Prostate gland (tissue), 2 donors: ENCODE data around the gene CCL5. TPM values are rescaled to one million over a fixed set of nuclear protein-coding genes. Genes with fewer than 3 reads are reported as not detected.

Experiments used
- DNase-seq: peaks from one replicate; pipeline ENCODE4 v3.0.0-alpha.2; 2019; ENCODE audit warnings: low spot score
- H3K27ac ChIP-seq, 2 donors: fragments of 200-600 bp; sonication (generic); 2 replicates each; pipeline ENCODE4 v1.5.1; 2017 to 2019
- H3K27me3 ChIP-seq: fragments of 200-600 bp; sonication (generic); replicated peaks from 2 replicates; pipeline ENCODE4 v1.5.1; 2019; ENCODE audit not compliant: insufficient read depth
- H3K36me3 ChIP-seq, 2 donors: fragments of 200-600 bp; sonication (generic); 1 replicate in 1 of 2; 2 replicates in 1 of 2; pipeline versions ENCODE4 v1.5.1 to v1.8.1; 2017 to 2019
- H3K4me1 ChIP-seq: fragments of 200-600 bp; sonication (generic); replicated peaks from 2 replicates; pipeline ENCODE4 v1.5.1; 2019
- H3K4me3 ChIP-seq, 2 donors: fragments of 200-600 bp; sonication (generic); 2 replicates each; pipeline ENCODE4 v1.5.1; 2017 to 2019
- H3K9me3 ChIP-seq: fragments of 200-600 bp; sonication (generic); 2 replicates; pipeline ENCODE4 v1.5.1; 2017
- POLR2A ChIP-seq: fragments of 450-650 bp; IDR thresholded peaks from one replicate; pipeline ENCODE4 v1.6.1; 2016; ENCODE audit warnings: antibody characterized with exemption, mild to moderate bottlenecking
- POLR2AphosphoS5 ChIP-seq: sonication (generic); formaldehyde crosslinking; IDR thresholded peaks from one replicate; pipeline ENCODE4 v1.6.1; 2017; ENCODE audit warnings: antibody characterized with exemption
- WGBS: methylation state at CpG from one replicate; pipeline ENCODE4 v1.1.5; 2018; 5-methylcytosine and 5-hydroxymethylcytosine counted together
- intact Hi-C: fragments of 100-400 bp; cut with DNase I; formaldehyde crosslinking; loops from one replicate; pipeline ENCODE4 v1.14.2; 2022
- small RNA-seq, 2 donors: library from RNA; depleted of rRNA; stranded (forward); fragments of <200 nt; gene quantifications; one replicate each; pipeline ENCODE3, GENCODE V24; 2016
- total RNA-seq, 2 donors: library from RNA; depleted of rRNA; stranded (reverse); fragments of >200 nt; gene quantifications; one replicate each; pipeline ENCODE4 v1.1.0, GENCODE V29; 2016
- TF ChIP-seq, protein P1 (sequence below), 4 experiments: fragments of 200-600 bp in 2 of 4; fragments of 450-650 bp in 2 of 4; sonication (generic) in 2 of 4; IDR thresholded peaks; 1 replicate in 3 of 4; 2 replicates in 1 of 4; pipeline ENCODE4 v1.5.1; 2016 to 2019; ENCODE audit warnings: antibody characterized with exemption in 4 of 4, mild to moderate bottlenecking in 2 of 4, moderate library complexity in 2 of 4

CCL5 gene
- total RNA-seq, 2 donors from 2014 or later: 1.2 to 4.5 TPM

DNA sequence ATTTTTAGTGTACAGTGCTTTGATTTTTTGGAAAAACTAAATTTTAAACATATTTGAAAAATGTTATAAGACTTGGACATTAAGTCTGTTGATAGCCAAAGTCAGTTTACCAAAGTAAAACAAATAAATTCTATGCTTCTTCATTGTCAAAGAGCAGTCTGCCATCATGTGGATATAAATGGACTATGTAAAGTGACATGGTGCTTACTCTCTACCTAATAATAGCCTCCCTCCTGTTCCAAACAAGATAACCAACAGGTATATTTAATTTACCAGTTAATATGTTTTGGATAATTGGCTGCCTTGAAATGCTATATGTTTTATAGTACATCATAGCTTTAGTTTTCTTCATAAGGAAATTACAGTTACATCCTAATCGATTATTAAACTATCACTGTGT is 55.0 kb downstream of the CCL5 start:
- WGBS: 100% methylated on average over 1 of the region's 1 CpG
- intact Hi-C loops: no loop called here
- peaks cover 4 to 7% of the 10 kb centered on the region in 2 donors for H3K36me3 ChIP-seq
- no peaks in the 10 kb centered on the region for H3K4me1 ChIP-seq
- no peak overlapping the region for H3K4me3 ChIP-seq
- no peaks in the 10 kb centered on the region for H3K9me3 ChIP-seq
- TF ChIP-seq POLR2AphosphoS5 (no peak), POLR2A (no peak)
- TF ChIP-seq, protein P1, sequence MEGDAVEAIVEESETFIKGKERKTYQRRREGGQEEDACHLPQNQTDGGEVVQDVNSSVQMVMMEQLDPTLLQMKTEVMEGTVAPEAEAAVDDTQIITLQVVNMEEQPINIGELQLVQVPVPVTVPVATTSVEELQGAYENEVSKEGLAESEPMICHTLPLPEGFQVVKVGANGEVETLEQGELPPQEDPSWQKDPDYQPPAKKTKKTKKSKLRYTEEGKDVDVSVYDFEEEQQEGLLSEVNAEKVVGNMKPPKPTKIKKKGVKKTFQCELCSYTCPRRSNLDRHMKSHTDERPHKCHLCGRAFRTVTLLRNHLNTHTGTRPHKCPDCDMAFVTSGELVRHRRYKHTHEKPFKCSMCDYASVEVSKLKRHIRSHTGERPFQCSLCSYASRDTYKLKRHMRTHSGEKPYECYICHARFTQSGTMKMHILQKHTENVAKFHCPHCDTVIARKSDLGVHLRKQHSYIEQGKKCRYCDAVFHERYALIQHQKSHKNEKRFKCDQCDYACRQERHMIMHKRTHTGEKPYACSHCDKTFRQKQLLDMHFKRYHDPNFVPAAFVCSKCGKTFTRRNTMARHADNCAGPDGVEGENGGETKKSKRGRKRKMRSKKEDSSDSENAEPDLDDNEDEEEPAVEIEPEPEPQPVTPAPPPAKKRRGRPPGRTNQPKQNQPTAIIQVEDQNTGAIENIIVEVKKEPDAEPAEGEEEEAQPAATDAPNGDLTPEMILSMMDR (IDR thresholded peaks at IDR 0.05): no peak
- DNase-seq: no peak
- H3K27me3 ChIP-seq: no peaks in the 10 kb centered on the region
- no peak overlapping the region for H3K27ac ChIP-seq

Small RNAs within 50 kb of the gene (small RNA-seq; reads per million reads assigned to genes)
- 105 to 138 reads per million in 2 donors for gene RF00100

Other genes starting within 250 kb of the CCL5 start
- 1 to 10 TPM; 5.4 to 7.2 TPM for gene RASL10B, start 148.7 kb downstream of the CCL5 start, total RNA-seq
- not detected for gene GAS2L2, start 127.1 kb downstream of the CCL5 start, total RNA-seq
- gene C17orf50, start 119.5 kb downstream of the CCL5 start, total RNA-seq: 10 to 100 TPM in 1 of 2 donors, not detected in 1; 15.8 TPM
- gene MMP28, start 84.7 kb downstream of the CCL5 start, total RNA-seq: 100 to 1,000 TPM in 1 of 2 donors, 10 to 100 TPM in 1; 12.8 to 146 TPM
- gene TAF15, start 70.9 kb downstream of the CCL5 start, total RNA-seq: 10 to 100 TPM; 57.2 to 86.1 TPM
- under 1 TPM in 1 of 2 donors, not detected in 1; 0.40 TPM for gene HEATR9, start 11.5 kb downstream of the CCL5 start, total RNA-seq
- gene RDM1, start 50.4 kb upstream of the CCL5 start, total RNA-seq: 1 to 10 TPM in 1 of 2 donors, not detected in 1; 2.4 TPM
- gene LYZL6, start 63.4 kb upstream of the CCL5 start, total RNA-seq: 1 to 10 TPM in 1 of 2 donors, not detected in 1; 4.4 TPM
- gene CCL16, start 101.1 kb upstream of the CCL5 start, total RNA-seq: not detected
- gene CCL14, start 106.4 kb upstream of the CCL5 start, total RNA-seq: 10 to 100 TPM; 19.9 to 28.0 TPM
- not detected for gene CCL15, start 121.2 kb upstream of the CCL5 start, total RNA-seq
- gene CCL23, start 137.6 kb upstream of the CCL5 start, total RNA-seq: 1 to 10 TPM; 7.4 to 8.7 TPM
- gene CCL18, start 183.9 kb upstream of the CCL5 start, total RNA-seq: 1 to 10 TPM in 1 of 2 donors, not detected in 1; 2.4 TPM
- gene CCL3, start 209.8 kb upstream of the CCL5 start, total RNA-seq: not detected
- 1 to 10 TPM in 1 of 2 donors, under 1 TPM in 1; 0.57 to 1.5 TPM for gene CCL4, start 223.5 kb upstream of the CCL5 start, total RNA-seq